ENCODE measurements around the gene HSD17B12. TPM values are rescaled to one million over a fixed set of nuclear protein-coding genes. Genes with fewer than 3 reads are reported as not detected.

HSD17B12 gene
- polyA plus RNA-seq, 4 donors = 78.6 to 89.6 (median 85.2) TPM

Other genes with a start within 250 kb of the HSD17B12 start
- gene ALKBH3, start 200.1 kb downstream of the HSD17B12 start, polyA plus RNA-seq (ENCODE audit: insufficient read length in 4 of 4) = 10 to 100 TPM; 26.7 to 40.4 (median 32.2) TPM

Measured in left renal cortex interstitium (tissue), 4 donors.